DOHH2 (cell line): Measurements from ENCODE around the gene PDXK.

ENCODE experiments used
- H3F3A ChIP-seq: fragments of 200-600 bp; sonication (generic), shearing (Covaris generic); 2 replicates; pipeline ENCODE4 v1.6.0; 2016; ENCODE audit warnings: antibody characterized with exemption, mild to moderate bottlenecking; ENCODE audit not compliant: control insufficient read depth, insufficient read depth
- H3K27ac ChIP-seq: fragments of 200-600 bp; sonication (generic); 2 replicates; pipeline ENCODE4 v1.5.1; 2014; ENCODE audit warnings: low read depth, mild to moderate bottlenecking, low read length, moderate library complexity
- H3K27me3 ChIP-seq: fragments of 200-600 bp; sonication (generic); 2 replicates; pipeline ENCODE4 v1.6.1; 2014; ENCODE audit warnings: mild to moderate bottlenecking, low read length, mixed read lengths; ENCODE audit not compliant: control insufficient read depth
- H3K36me3 ChIP-seq: fragments of 200-600 bp; sonication (generic); 2 replicates; pipeline ENCODE4 v1.6.1; 2014; ENCODE audit warnings: mild to moderate bottlenecking, low read length, moderate library complexity, mixed read lengths; ENCODE audit not compliant: control insufficient read depth
- H3K4me1 ChIP-seq: fragments of 200-600 bp; sonication (generic); 2 replicates; pipeline ENCODE4 v1.6.1; 2014; ENCODE audit warnings: mild to moderate bottlenecking, low read length, mixed read lengths; ENCODE audit not compliant: control insufficient read depth
- H3K4me2 ChIP-seq: fragments of 200-600 bp; sonication (generic); 2 replicates; pipeline ENCODE4 v1.6.0; 2014; ENCODE audit warnings: mild to moderate bottlenecking, low read length, moderate library complexity
- H3K4me3 ChIP-seq: fragments of 200-600 bp; sonication (generic); 2 replicates; pipeline ENCODE4 v1.5.1; 2014; ENCODE audit warnings: mild to moderate bottlenecking, low read length, mixed read lengths
- H3K79me2 ChIP-seq: fragments of 200-600 bp; sonication (generic); 2 replicates; pipeline ENCODE4 v1.6.1; 2014; ENCODE audit warnings: mild to moderate bottlenecking, low read length, mixed read lengths; ENCODE audit not compliant: control insufficient read depth
- H3K9me2 ChIP-seq: fragments of 200-600 bp; sonication (generic); replicated peaks from 2 replicates; pipeline ENCODE4 v1.6.1; 2014; ENCODE audit warnings: mild to moderate bottlenecking, low read length, mixed read lengths; ENCODE audit not compliant: control insufficient read depth
- H3K9me3 ChIP-seq: fragments of 200-600 bp; sonication (generic); 2 replicates; pipeline ENCODE4 v1.6.1; 2014; ENCODE audit warnings: antibody characterized with exemption, low read length, mixed read lengths; ENCODE audit not compliant: control insufficient read depth, insufficient read depth
- H4K20me1 ChIP-seq: fragments of 200-600 bp; sonication (generic); 2 replicates; pipeline ENCODE4 v1.6.0; 2014; ENCODE audit warnings: low read depth, mild to moderate bottlenecking, antibody characterized with exemption, low read length, moderate library complexity; ENCODE audit not compliant: control insufficient read depth, insufficient read depth
- EZH2phosphoT487 ChIP-seq: fragments of 200-600 bp; sonication (generic); IDR thresholded peaks from 2 replicates; pipeline ENCODE4 v1.6.1; 2017; ENCODE audit warnings: borderline replicate concordance, mild to moderate bottlenecking, antibody characterized with exemption, low read length, moderate library complexity, mixed read lengths
- TF ChIP-seq, protein P1 (sequence below): fragments of 200-600 bp; sonication (generic); IDR thresholded peaks from one replicate; pipeline ENCODE4 v1.5.1; 2014; ENCODE audit warnings: antibody characterized with exemption, mild to moderate bottlenecking, low read depth, low read length; ENCODE audit not compliant: poor library complexity, severe bottlenecking

PDXK gene

DNA sequence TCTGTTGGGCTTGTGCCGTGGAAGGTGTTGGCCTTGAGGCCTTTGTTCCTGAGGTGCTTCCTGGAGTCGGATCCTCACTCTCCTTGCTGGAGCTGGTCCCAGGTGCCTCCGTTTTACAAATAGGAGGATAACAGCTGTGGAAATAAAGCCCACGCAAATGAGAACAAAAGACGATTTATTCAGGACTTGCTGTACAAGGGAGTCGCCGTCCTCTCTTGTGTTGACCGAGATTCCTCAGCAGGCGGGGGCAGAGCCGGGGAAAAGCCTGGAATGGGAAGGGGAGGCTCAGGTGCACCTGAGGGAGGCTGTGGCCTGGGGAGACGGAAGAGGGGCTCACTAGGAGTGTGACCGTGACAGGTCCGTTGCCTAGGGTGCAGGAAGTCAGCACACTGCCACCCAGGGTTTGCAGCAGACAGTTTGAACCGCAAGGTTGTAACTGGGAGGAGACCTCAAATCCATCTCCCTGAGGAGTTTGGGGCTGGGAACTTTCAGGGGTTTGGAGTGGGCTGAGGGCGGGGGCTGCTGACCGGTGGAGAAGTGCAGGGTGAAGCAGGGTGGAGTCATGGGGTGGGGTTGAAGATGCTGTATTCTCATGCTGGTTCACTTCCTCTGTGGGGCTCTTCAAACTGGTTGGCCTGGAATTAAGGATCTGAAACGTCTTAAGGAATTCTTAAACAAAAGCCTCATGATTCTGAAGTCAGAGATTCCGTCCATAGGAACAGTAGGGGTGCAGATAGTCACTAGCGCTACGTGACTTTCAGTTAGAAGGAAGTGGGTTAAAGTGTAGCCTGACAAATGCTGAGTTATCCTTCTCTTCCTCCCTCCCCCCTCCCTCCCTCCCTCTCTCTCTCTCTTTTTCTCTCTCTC lies 59.8 kb downstream of the PDXK start:
- Histone ChIP-seq H3K9me3 (no peaks in the 10 kb centered on the region), H3K79me2 (peaks cover 15% of the 10 kb centered on the region), H3K9me2 (no peaks in the 10 kb centered on the region), H3K4me3 (peak overlapping the region; percentile 30; the same call in 1 of the 2 replicates), H3K4me1 (peaks cover 47% of the 10 kb centered on the region), H4K20me1 (0 out of 2 replicates have a peak, but pooled peaks cover 4% of the 10 kb centered on the region), H3F3A (0 out of 2 replicates have a peak, but pooled peaks cover 3% of the 10 kb centered on the region), H3K27me3 (no peaks in the 10 kb centered on the region), H3K36me3 (peaks cover 10% of the 10 kb centered on the region), H3K4me2 (peak overlapping the region; percentile 57), H3K27ac (no peak overlapping the region)
- TF ChIP-seq, protein P1, sequence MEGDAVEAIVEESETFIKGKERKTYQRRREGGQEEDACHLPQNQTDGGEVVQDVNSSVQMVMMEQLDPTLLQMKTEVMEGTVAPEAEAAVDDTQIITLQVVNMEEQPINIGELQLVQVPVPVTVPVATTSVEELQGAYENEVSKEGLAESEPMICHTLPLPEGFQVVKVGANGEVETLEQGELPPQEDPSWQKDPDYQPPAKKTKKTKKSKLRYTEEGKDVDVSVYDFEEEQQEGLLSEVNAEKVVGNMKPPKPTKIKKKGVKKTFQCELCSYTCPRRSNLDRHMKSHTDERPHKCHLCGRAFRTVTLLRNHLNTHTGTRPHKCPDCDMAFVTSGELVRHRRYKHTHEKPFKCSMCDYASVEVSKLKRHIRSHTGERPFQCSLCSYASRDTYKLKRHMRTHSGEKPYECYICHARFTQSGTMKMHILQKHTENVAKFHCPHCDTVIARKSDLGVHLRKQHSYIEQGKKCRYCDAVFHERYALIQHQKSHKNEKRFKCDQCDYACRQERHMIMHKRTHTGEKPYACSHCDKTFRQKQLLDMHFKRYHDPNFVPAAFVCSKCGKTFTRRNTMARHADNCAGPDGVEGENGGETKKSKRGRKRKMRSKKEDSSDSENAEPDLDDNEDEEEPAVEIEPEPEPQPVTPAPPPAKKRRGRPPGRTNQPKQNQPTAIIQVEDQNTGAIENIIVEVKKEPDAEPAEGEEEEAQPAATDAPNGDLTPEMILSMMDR: no peak
- TF ChIP-seq EZH2phosphoT487: no peak

DNA sequence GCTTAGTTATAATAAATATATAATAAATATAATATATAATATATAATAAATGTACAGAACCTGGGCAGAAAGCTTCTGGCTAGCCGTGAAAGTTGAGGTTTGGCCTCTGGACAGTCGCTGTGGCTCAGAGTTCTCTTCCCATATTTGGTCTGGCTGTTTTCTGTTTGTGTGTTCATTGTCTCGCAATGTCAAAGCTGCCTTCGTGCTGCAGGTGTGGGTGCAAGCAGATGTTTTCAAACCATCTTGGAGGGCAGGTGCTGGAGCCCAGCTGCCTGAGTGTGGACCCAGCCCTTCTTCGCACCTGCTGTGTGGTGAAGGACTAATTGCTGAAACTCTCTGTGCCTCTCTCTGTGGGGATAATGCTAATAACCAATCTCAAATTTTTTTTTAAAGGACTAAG lies 60.7 kb downstream of the PDXK start:
- H3K9me2 ChIP-seq: no peaks in the 10 kb centered on the region
- no peak overlapping the region for H3K27ac ChIP-seq
- 0 out of 2 replicates have a peak, but pooled peaks cover 3% of the 10 kb centered on the region for H3F3A ChIP-seq
- no peaks in the 10 kb centered on the region for H3K27me3 ChIP-seq
- H3K4me3 ChIP-seq: no peak overlapping the region
- peaks cover 12% of the 10 kb centered on the region for H3K79me2 ChIP-seq
- H3K4me1 ChIP-seq: peaks cover 40% of the 10 kb centered on the region
- H3K9me3 ChIP-seq: no peaks in the 10 kb centered on the region
- H4K20me1 ChIP-seq: 0 out of 2 replicates have a peak, but pooled peaks cover 4% of the 10 kb centered on the region
- H3K4me2 ChIP-seq: no peak overlapping the region; the same call in 1 of the 2 replicates
- TF ChIP-seq, protein P1: no peak
- TF ChIP-seq EZH2phosphoT487: no peak
- peaks cover under 1% of the 10 kb centered on the region; the same call in 1 of the 2 replicates for H3K36me3 ChIP-seq

DNA sequence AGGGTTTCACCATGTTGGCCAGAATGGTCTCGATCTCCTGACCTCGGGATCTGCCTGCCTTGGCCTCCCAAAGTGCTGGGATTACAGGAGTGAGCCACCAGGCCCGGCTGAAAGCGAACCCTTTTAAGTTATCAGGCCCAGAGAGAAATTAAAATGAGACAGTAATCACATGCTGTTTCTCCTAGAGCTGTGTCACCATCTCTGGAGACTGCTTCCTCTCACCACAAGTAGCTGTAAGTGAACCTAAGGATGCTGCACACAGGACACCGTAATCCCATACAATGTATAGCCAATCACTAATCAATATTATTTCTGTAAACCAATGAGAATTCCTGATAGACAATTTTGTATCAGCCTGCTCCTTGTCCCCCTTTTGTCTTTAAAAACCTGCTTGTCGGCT lies 62.9 kb downstream of the PDXK start:
- Histone ChIP-seq H3K36me3 (no peaks in the 10 kb centered on the region), H3F3A (0 out of 2 replicates have a peak, but pooled peaks cover 3% of the 10 kb centered on the region), H3K9me3 (no peaks in the 10 kb centered on the region), H3K9me2 (no peaks in the 10 kb centered on the region), H3K27me3 (no peaks in the 10 kb centered on the region), H3K4me3 (no peak overlapping the region), H3K27ac (no peak overlapping the region), H3K79me2 (no peaks in the 10 kb centered on the region), H4K20me1 (no peaks in the 10 kb centered on the region), H3K4me1 (peaks cover 32% of the 10 kb centered on the region), H3K4me2 (no peak overlapping the region)
- TF ChIP-seq, protein P1: no peak
- TF ChIP-seq EZH2phosphoT487: no peak
